Measurements from ENCODE around the gene EMID1.
"Not testable (repeated sequence)": the region's sequence is repeated elsewhere in the genome, so short reads cannot be mapped to it uniquely, and the experiment has no call there.

EMID1 gene

GRCh38 chr22:29208502-29208862 lies 2.8 kb downstream of the EMID1 start:
- in situ Hi-C loops (cut with MboI; ENCODE audit: low pct_unique_long_range_greater_than_20kb, low sequenced_read_pairs): no loop called here
- DNase-seq: no peak

- no peak for DNase-seq
- in situ Hi-C loops (cut with MboI; ENCODE audit: low pct_unique_long_range_greater_than_20kb, low sequenced_read_pairs): no loop called here
These were observed 3.4 kb downstream of the EMID1 start for GRCh38 chr22:29208879-29209623.

GRCh38 chr22:29209624-29209929 lies 3.9 kb downstream of the EMID1 start:
- DNase-seq: no peak
- in situ Hi-C loops (cut with MboI; ENCODE audit: low pct_unique_long_range_greater_than_20kb, low sequenced_read_pairs): no loop called here

- DNase-seq: no peak
These were observed 5.4 kb downstream of the EMID1 start for GRCh38 chr22:29211066-29211465.

GRCh38 chr22:29211466-29211865 lies 5.8 kb downstream of the EMID1 start:
- DNase-seq: no peak
- in situ Hi-C loops (cut with MboI; ENCODE audit: low pct_unique_long_range_greater_than_20kb, low sequenced_read_pairs): no loop called here

More at GRCh38 chr22:29211066-29211465, 5.4 kb downstream of the EMID1 start:
- in situ Hi-C loops (cut with MboI; ENCODE audit: low pct_unique_long_range_greater_than_20kb, low sequenced_read_pairs): no loop called here

GRCh38 chr22:29212743-29213142 lies 7.0 kb downstream of the EMID1 start:
- in situ Hi-C loops (cut with MboI; ENCODE audit: low pct_unique_long_range_greater_than_20kb, low sequenced_read_pairs): no loop called here
- DNase-seq: no peak

- in situ Hi-C loops (cut with MboI; ENCODE audit: low pct_unique_long_range_greater_than_20kb, low sequenced_read_pairs): no loop called here
- no peak for DNase-seq
These were observed 7.8 kb downstream of the EMID1 start for GRCh38 chr22:29213493-29213892.

GRCh38 chr22:29214232-29214631 lies 8.5 kb downstream of the EMID1 start:
- no peak for DNase-seq
- in situ Hi-C loops (cut with MboI; ENCODE audit: low pct_unique_long_range_greater_than_20kb, low sequenced_read_pairs): no loop called here

GRCh38 chr22:29215012-29215860 lies 9.5 kb downstream of the EMID1 start:
- DNase-seq: no peak
- in situ Hi-C loops (cut with MboI; ENCODE audit: low pct_unique_long_range_greater_than_20kb, low sequenced_read_pairs): no loop called here

GRCh38 chr22:29216011-29216872 lies 10.5 kb downstream of the EMID1 start:
- no peak for DNase-seq
- in situ Hi-C loops (cut with MboI; ENCODE audit: low pct_unique_long_range_greater_than_20kb, low sequenced_read_pairs): no loop called here

GRCh38 chr22:29216873-29217666 lies 11.4 kb downstream of the EMID1 start:
- in situ Hi-C loops (cut with MboI; ENCODE audit: low pct_unique_long_range_greater_than_20kb, low sequenced_read_pairs): no loop called here

GRCh38 chr22:29217827-29218757 lies 12.4 kb downstream of the EMID1 start:
- in situ Hi-C loops (cut with MboI; ENCODE audit: low pct_unique_long_range_greater_than_20kb, low sequenced_read_pairs): no loop called here
- no peak for DNase-seq

More at GRCh38 chr22:29216873-29217666, 11.4 kb downstream of the EMID1 start:
- DNase-seq: no peak

- no peak for DNase-seq
- in situ Hi-C loops (cut with MboI; ENCODE audit: low pct_unique_long_range_greater_than_20kb, low sequenced_read_pairs): no loop called here
These were observed 13.2 kb downstream of the EMID1 start for GRCh38 chr22:29218758-29219408.

GRCh38 chr22:29219409-29219782 lies 13.7 kb downstream of the EMID1 start:
- DNase-seq; in situ Hi-C loops (cut with MboI; ENCODE audit: low pct_unique_long_range_greater_than_20kb, low sequenced_read_pairs): not testable (repeated sequence)

- DNase-seq: no peak
- in situ Hi-C loops (cut with MboI; ENCODE audit: low pct_unique_long_range_greater_than_20kb, low sequenced_read_pairs): no loop called here
These were observed 14.4 kb downstream of the EMID1 start for GRCh38 chr22:29219881-29220670.

GRCh38 chr22:29224121-29224858 lies 18.6 kb downstream of the EMID1 start:
- no peak for DNase-seq
- in situ Hi-C loops (cut with MboI; ENCODE audit: low pct_unique_long_range_greater_than_20kb, low sequenced_read_pairs): no loop called here

All from KBM-7 (cell line).